ENCODE measurements around the gene MGMT. TPM values are rescaled to one million over a fixed set of nuclear protein-coding genes. Genes with fewer than 3 reads are reported as not detected.

The MGMT gene
- total and polyA plus RNA-seq, 2 donors from 2014 or later, result 25.9 to 70.0 TPM

DNA sequence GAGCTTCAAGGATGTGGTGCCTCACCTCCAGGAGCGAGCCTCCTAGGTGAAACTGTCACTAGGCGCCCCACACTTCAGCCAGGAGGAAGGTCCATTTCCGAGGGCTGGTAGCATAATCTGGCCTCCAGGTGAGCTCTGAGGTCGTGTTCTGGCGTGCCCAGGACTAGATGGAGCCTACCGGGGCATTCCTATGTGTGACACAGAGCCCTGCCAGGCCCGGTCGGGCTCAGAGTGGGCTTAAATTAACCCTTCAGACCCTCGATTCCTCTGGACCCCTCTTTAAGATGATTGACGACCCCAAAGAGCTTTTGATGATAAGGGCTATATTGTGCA, 263.9 kb downstream of the MGMT start:
- Histone ChIP-seq H3K27me3 (ENCODE audit: control insufficient read depth, insufficient read depth, low read length) (no peaks in the 10 kb centered on the region), H3K9me3 (ENCODE audit: control insufficient read depth in 2 of 3, insufficient read depth in 1 of 3, low read length in 3 of 3) (peaks cover 0 to 4% (median 0%) of the 10 kb centered on the region in 3 donors), H3K9ac (ENCODE audit: low read length in 3 of 3) (no peak overlapping the region), H3K4me1 (ENCODE audit: control insufficient read depth in 2 of 3, insufficient read depth in 2 of 3, low read depth in 1 of 3, low read length in 3 of 3) (no peaks in the 10 kb centered on the region), H3K27ac (ENCODE audit: low read depth in 2 of 2, low read length in 2 of 2) (no peak overlapping the region), H3K36me3 (ENCODE audit: control insufficient read depth in 2 of 3, insufficient read depth in 3 of 3, low read length in 3 of 3) (no peaks in the 10 kb centered on the region), H3K4me3 (ENCODE audit: low read length in 3 of 3) (no peak overlapping the region)
- TF ChIP-seq CTCF (IDR thresholded peaks at IDR 0.05; ENCODE audit: borderline replicate concordance, extremely low read depth, insufficient read depth), result no peak
- FAIRE-seq (no peak), DNase-seq (no peak)
- intact Hi-C loops (cut with DNase I), result no loop called here

- no peak overlapping the region for H3K27ac ChIP-seq (ENCODE audit: low read depth in 2 of 2, low read length in 2 of 2)
- no peaks in the 10 kb centered on the region for H3K4me1 ChIP-seq (ENCODE audit: control insufficient read depth in 2 of 3, insufficient read depth in 2 of 3, low read depth in 1 of 3, low read length in 3 of 3)
- H3K27me3 ChIP-seq (ENCODE audit: control insufficient read depth, insufficient read depth, low read length), result no peaks in the 10 kb centered on the region
- DNase-seq (peak in 1 of 5 donors; percentile 40), FAIRE-seq (no peak)
- H3K9me3 ChIP-seq (ENCODE audit: control insufficient read depth in 2 of 3, insufficient read depth in 1 of 3, low read length in 3 of 3), result no peaks in the 10 kb centered on the region
- intact Hi-C loops (cut with DNase I), result no loop called here
- TF ChIP-seq CTCF (IDR thresholded peaks at IDR 0.05; ENCODE audit: borderline replicate concordance, extremely low read depth, insufficient read depth), result no peak
- H3K4me3 ChIP-seq (ENCODE audit: low read length in 3 of 3), result no peak overlapping the region
- no peak overlapping the region for H3K9ac ChIP-seq (ENCODE audit: low read length in 3 of 3)
- no peaks in the 10 kb centered on the region for H3K36me3 ChIP-seq (ENCODE audit: control insufficient read depth in 2 of 3, insufficient read depth in 3 of 3, low read length in 3 of 3)
These were observed 273.7 kb downstream of the MGMT start for GRCh38 chr10:129740532-129741279.

- H3K27ac ChIP-seq (ENCODE audit: low read depth in 2 of 2, low read length in 2 of 2), result no peak overlapping the region
- intact Hi-C loops (cut with DNase I), result no loop called here
- TF ChIP-seq CTCF (IDR thresholded peaks at IDR 0.05; ENCODE audit: borderline replicate concordance, extremely low read depth, insufficient read depth), result no peak
- DNase-seq (peak in 1 of 5 donors; percentile 49), FAIRE-seq (no peak)
- no peaks in the 10 kb centered on the region for H3K9me3 ChIP-seq (ENCODE audit: control insufficient read depth in 2 of 3, insufficient read depth in 1 of 3, low read length in 3 of 3)
- H3K9ac ChIP-seq (ENCODE audit: low read length in 3 of 3), result no peak overlapping the region
- H3K27me3 ChIP-seq (ENCODE audit: control insufficient read depth, insufficient read depth, low read length), result no peaks in the 10 kb centered on the region
- H3K4me3 ChIP-seq (ENCODE audit: low read length in 3 of 3), result no peak overlapping the region
- H3K4me1 ChIP-seq (ENCODE audit: control insufficient read depth in 2 of 3, insufficient read depth in 2 of 3, low read depth in 1 of 3, low read length in 3 of 3), result no peaks in the 10 kb centered on the region
- H3K36me3 ChIP-seq (ENCODE audit: control insufficient read depth in 2 of 3, insufficient read depth in 3 of 3, low read length in 3 of 3), result no peaks in the 10 kb centered on the region
These were observed 274.4 kb downstream of the MGMT start for GRCh38 chr10:129741280-129741977.
